GDM1 (cell line): ENCODE data around the gene NDC80.
A peak's percentile ranks its signal among the peaks of the same experiment; 100 is the strongest.

Experiments used
- DNase-seq: peaks from one replicate; lab custom pipeline; 2025; lab: John Stamatoyannopoulos, UW

The NDC80 gene

DNA sequence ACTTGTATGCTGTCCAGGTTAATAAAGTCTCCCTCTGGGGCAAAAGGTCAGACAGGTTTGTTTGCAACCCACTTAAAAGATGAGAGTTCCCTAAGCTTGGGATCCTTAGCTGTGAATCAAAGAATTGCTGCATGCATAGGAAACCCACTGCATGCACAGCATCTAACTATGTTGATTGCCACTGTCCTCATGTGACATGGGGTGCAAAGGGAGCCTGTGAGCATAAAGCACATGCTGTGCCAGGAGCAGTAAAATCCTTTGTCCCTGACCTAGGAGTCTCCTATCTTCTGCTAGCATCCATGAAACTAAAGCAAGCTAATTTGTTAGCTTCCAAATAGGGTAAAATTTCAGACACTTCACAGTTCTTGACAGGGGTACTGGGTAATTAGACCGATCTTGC lies 13.8 kb upstream of the NDC80 start:
- no peak for DNase-seq

DNA sequence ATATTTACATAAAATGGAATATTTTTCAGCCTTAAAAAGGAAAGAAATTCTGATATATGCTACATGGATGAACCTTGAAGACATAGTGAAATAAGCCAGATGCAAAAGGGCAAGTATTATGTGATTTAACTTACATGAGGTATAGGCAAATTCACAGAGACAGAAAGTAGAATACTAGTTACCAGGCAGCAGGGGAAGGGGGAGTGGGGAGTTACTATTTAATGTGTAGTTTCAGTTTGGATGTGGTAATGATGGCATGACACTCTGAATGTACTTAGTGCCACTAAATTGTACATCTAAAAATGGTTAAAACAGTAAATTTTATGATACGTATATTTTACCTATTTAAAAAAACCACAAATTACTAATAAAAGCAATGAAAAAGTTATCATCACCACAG lies 12.1 kb upstream of the NDC80 start:
- DNase-seq, result no peak

DNA sequence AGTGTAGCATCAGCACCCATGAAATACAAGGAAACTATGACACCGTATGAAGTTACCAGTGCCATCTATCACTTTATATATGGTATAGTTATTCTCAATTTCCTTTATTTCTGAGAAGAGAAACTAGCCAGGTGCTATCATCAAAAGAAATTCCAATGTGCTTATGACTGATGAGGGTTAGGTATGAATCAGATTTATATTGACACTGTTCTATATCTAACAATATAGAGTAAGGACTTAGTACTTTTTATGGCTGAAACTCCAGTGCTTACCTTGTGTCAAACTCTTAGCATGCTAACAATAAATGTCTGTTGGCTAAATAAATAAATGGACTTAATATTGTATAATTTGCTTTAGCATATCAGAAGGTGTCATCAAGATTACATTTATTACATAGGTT lies 7.0 kb upstream of the NDC80 start:
- DNase-seq, result no peak

DNA sequence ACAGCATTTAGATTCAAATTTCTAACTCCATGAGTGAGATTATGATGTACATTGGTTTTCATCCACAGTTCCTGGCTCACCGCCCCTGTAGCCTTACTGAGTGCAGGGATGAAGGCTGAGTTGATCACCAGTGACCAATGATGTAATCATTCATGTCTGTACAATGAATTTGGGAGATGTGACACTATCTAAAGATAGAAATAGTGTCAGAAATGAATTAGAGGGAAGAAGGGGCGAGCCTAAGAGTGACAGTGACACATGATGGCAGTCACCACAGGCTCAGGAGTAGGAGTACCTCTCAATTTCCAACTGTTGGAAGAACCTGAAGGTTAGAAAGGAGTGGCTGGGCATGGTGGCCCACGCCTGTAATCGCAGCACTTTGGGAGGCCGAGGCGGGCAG lies 3.2 kb upstream of the NDC80 start:
- DNase-seq, result no peak

DNA sequence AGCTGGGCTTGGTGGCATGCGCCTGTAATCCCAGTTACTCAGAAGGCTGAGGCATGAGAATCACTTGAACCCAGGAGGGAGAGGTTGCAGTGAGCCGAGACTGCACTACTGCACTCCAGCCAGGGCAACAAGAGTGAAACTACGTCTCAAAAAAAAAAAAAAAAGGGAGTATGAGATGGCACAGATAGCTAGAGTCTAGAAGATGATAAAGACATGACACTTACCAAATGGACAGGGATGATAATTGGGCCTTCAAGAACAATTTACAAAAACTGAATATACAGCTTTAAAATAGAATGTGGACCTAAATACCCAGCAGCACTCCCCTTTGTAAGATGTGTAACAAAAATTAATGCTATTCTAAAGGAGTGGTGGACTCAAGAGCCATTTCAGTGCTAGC lies 2.8 kb upstream of the NDC80 start:
- DNase-seq, result no peak

DNA sequence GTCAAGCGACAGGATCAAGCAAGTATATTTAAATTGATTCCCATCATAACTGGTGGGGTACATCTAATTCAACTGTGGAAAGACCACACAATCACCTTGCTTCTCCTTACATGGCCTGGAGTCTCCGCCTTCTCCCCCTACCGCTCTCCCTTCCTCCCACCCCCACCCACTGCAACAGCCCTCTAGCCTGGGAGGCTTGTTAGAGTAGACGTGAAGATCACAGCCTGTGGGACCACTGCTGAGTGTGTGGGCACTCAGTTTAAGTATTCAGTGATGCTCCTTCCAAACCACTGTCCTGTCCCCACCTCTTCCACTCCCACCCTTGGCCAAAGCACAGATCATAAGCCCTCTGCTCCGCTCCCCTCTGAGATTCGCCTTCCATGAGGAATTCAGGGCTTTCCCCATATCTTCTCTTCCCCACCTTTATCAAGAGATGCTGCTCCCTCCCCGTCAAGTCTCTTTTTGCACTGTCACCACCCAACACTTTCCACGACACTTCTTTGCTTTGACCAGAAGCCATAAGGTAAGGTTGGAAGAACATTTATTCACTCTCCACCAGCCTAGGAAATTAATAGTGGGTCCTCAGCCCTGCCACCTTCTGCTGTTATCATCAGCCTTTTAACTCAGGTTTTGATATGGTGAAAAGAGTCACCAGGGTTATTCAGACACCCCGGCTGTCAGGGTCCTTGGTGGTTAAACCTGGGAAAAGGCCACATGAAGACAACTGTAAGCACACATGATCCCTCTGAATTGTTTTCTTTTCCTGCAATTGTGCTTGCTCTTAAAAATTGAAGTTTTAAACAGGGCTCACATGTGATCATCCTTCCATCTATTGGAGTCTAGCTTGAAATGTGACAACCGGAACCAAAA lies 1.8 kb upstream of the NDC80 start:
- no peak for DNase-seq

DNA sequence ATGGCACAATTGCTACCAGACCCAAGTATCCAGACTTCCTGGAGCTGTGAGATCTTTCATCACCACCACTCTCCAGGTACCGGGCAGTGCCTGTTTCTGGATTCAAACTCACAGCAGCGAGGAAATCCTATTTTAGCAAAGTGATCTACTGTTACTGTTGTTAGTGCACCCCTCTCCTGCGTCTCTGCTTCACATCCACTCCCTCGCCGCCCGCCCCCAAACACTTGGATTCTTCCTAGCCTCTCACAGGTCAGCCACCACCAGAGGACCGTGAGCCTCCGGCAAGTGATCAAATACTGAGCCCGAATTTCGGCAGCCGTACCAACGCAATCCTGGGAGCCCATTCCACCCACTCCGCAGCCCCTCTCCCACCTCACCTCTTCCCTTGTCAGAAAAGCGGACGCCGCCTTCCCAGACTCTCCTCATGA lies 571 bp upstream of the NDC80 start:
- peak; percentile 55 for DNase-seq

DNA sequence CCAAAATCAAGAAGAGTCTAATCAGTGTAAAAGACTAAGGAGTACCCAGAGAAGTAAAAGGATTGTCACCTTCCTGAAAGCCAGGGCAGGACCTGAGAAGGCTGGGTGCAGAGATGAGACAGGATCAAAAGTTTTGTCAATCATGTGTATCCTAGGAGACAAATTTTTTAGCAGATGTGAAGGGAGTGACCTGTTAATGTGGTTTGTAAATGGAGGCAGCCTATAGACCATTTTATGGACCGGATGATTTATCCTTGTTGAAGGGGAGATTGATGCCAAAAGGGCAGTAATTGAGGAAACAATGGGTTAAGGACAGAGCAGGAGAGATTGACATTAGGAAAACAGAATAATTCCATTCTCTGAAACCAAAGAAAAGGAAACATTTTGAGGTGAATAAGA lies 813 bp downstream of the NDC80 start:
- no peak for DNase-seq

DNA sequence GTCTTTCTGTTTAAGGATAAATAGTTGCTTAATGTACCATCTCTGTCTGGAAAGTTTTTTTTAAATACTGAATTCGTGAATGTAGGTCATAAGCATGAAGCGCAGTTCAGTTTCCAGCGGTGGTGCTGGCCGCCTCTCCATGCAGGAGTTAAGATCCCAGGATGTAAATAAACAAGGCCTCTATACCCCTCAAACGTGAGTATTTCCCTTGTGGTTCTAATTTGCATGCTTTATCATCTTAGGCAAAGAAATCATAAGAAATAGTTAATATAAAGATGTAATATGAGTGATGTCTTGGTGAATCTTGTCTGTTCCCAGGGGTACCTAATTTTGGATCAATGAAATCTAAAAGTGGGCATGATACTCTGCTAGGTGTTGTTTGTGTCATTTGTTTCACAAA lies 1.5 kb downstream of the NDC80 start:
- DNase-seq, result no peak

DNA sequence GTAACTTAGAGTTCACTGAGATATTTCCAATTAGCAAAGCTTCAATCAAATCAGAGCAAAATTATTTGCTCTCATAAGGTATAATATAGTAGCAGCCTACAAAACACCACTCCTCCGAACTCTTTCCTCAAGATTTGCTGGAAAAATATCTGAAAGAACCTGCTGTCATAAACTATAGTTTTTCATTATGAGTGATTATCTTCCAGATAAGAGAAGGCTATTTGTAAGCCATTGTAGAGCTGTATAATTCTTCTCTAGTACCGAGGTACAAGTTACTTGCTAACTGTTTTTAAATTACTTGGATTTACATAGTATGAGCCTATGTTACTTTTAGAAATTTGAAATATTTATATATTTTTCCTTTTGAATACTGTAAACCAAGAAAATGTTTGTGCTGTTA lies 2.1 kb downstream of the NDC80 start:
- no peak for DNase-seq

DNA sequence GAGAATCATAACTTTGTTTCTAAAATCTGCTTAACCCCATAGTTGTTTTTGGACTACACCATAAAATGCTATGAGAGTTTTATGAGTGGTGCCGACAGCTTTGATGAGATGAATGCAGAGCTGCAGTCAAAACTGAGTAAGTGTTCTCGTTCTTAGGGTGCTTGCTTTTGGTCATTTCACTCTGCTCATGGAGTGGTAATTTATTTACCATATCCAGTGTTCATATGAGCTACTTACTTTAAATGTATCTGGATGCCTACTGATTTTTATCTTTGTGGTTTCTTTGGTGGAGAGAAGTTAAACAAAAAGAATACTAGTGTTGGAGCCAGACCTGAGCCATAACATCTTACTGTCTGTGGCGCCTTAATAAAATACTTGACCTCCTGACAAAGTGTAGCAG lies 16.4 kb downstream of the NDC80 start:
- no peak for DNase-seq

DNA sequence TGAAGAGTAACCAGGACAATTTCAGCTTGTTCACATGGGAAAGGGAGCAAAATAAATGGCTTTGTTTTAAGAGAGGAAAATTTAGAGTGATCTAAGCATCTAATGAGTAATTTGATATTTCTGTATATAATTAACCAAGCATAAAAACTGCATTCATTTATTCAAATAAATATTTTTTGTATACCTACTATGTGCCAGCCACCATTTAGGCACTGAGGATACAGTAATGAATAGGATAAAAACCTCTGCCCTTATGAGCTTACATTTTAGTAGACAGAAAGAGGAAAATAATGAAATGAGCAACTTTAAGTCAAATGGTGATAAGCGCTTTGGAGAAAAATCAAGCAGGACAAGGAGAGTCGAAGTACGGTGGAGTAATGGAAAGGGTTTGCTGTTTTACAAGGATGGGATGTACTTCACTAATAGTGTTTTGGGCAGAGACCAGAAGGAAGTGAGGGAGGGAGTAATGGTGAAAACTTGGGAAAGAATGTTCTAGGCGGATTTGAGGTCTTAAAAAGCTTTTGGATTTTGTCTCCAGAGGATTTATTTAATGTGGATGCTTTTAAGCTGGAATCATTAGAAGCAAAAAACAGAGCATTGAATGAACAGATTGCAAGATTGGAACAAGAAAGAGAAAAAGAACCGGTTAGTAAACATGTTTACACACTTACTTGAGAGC lies 17.4 kb downstream of the NDC80 start:
- no peak for DNase-seq

DNA sequence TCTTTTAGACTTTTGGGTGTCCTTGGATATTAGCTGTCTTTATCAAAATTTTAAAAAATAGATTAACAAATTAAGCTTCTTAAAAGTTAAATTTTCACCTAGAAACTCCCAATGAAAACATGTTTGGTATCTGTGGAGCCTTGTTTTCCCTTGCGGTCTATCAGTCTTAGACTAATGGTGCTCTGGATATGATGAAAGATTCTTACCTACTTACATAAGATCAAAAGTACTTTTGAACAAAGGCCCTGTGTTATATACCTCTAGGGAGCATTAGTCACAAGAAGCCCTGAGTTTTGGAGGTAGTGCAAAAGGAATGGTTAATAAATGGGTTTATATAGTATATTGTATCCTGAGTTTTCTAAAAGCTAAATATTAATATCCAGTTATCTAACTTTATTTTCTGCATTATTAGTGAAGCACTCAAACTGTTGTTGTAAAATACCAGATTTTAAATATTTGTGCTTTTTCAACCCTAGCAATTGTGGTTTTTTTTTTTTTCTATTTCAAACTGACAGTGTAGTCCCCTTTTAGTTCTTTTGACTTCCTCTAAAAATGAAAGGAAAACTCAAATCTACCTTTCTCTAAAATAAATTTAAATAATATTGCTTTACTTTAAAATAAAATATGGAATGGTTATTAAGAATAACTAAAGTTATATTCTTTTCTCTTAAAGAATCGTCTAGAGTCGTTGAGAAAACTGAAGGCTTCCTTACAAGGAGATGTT lies 18.1 kb downstream of the NDC80 start:
- no peak for DNase-seq

DNA sequence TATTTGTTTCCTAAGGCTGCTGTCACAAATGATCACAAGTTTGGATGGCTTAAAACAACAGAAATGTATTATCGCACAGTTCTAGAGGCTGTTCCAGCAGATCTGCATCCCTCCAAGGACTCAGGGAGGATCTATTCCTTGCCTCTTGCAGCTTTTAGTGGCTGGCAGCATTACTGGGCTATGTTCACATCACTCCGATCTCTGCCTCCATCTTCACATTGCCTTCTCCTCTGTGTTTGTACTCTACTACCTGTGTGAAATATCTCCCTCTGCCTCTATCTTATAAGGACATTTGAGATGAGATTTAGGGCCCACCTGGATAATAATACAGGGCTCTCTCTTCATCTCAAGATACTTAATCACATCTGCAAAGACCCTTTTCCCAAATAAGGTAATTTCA lies 18.9 kb downstream of the NDC80 start:
- no peak for DNase-seq

DNA sequence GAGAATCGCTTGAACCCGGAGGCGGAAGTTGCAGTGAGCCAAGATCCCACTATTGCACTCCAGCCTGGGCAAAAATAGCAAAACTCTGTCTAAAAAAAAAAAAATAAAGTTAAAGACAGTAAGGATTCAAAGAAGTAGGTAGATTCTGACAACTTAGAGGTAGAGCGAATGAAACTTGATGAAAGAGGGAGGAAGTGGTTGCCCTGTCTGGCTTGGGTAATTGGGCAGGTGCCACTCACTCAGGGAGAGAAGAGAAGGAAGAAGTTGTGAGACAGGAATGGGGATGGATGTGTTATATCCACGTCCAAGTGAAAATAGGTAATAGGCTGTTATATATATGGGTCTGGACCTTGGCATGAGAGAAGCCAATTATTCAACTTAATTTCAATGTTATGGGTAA lies 26.3 kb downstream of the NDC80 start:
- DNase-seq, result no peak

DNA sequence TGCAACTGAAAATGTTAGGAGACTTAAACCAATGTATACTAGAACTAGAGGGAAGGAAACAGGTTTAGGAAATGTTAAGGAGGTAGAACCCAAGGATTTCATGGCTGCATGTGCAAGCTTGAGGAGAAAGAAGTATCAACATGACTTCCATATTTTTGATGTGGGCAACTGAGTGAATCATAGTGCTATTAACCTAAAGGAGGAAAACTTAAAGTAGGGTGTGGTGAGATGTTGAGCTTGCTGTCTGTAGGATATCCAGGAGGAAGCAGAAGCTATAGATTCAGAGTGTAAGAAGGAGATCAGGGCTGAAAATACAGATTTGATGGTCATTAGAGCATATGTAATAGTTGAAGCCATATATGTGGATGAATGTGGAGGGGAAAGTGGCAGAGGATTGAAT lies 31.5 kb downstream of the NDC80 start:
- DNase-seq, result no peak

DNA sequence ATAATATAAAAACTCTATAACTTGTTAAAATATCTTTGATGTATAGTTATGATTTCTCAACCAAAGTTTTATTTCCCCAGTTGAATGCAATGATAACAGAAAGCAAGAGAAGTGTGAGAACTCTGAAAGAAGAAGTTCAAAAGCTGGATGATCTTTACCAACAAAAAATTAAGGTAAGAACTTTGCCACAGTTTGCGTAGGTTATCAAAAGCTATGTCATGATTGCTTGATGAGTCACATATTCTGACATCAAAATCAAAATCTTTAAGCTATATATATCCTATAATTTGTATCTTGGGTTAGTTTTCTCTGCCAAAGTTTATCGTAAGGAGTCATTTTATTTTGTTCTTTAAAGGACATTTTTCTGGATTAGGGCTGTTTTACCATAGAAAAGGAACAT lies 35.0 kb downstream of the NDC80 start:
- DNase-seq, result no peak

DNA sequence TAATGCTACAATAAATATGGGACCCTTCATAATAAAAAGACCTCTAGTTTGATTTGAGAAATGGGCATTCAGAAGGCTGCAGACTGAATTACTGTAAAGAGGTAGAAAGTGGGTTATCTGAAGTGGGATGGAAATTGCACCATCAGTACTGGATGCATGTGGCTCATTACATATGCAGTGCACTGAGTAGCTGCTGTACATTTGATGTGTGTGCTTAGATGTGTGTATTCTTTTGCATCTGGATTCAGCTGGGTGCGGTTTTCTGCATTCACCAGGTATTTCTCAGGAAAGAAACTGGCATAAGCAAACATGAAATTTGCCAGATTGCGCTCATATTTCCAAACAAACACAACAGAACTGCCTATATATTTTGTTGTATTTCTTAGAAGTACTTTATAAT lies 38.2 kb downstream of the NDC80 start:
- no peak for DNase-seq

DNA sequence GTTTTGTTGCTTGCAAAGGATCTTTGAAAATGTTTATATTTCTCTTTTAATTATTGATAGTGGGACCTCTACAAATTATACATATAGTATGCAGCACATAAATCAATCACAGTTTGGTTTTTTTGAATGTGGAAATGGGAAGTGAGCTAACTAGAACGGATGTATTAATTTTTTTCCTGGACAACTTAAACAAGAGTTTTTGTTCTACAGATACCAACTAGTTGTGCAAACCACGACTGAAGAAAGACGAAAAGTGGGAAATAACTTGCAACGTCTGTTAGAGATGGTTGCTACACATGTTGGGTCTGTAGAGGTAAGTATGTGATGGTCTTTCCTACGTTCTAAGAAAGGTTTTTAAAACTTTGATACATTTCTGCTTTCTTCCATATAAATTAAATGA lies 39.2 kb downstream of the NDC80 start:
- no peak for DNase-seq

DNA sequence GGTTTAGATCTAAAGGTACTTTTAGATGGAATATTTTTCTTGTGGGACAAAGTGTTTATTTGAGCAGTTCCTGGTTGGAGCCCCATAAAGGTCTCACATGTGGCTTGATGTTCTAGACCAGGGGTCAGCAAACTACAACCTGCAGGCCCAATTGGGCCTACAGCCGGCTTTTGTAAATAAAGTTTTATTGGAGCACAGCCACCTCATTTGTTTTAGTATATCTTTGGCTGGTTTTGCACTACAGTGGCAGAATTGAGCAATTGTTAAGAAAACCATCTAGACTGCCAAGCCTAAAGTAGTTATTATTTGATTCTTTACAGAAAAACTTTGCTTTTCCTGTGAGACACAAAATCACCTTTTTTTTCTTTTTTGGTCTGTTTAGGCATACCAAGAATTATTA lies 41.6 kb downstream of the NDC80 start:
- DNase-seq, result no peak

DNA sequence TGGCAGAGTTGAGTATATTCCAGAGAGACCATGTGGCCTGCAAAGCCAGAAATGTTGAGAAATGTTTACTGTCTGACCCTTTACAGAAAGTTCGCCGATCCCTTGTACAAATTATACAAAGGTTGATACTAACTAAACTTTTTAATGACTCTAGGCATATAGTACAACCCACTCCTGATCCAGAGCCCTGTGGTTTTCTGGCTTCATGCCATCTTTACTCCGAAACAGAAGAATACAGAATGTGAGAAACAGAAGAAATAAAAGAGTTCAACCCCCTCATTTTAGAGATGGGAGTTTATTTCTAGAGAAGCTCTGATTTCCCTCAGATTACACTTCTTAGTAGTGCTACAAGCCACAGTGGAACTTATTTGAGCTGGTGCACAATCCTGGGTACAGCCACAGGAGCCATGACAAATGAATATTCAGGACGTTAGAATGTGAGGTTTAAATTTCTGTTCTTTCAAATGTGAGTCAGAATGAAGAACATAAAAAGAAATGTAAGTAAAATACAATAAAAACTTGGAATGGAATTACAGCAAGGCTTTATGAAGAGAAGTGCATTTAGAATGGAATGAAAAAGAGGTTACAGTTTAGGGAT lies 46.1 kb downstream of the NDC80 start:
- DNase-seq, result no peak

DNA sequence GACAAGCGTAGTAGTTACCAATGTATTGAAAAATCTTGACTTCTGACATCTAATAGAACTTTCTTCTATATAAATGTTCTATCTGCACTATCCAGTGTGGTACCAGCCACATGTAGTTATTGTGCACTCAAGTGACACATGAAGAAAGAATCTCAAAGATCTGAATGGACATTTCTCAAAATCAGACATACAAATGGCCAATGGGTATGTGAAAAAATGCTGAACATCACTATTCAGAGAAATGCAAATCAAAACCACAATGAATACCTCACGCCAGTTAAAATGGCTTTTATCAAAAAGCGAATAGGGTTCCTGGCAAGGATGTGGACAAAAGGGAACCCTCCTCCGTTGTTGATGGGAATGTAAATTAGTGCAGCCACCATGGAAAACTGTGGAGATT lies 46.7 kb downstream of the NDC80 start:
- no peak for DNase-seq

DNA sequence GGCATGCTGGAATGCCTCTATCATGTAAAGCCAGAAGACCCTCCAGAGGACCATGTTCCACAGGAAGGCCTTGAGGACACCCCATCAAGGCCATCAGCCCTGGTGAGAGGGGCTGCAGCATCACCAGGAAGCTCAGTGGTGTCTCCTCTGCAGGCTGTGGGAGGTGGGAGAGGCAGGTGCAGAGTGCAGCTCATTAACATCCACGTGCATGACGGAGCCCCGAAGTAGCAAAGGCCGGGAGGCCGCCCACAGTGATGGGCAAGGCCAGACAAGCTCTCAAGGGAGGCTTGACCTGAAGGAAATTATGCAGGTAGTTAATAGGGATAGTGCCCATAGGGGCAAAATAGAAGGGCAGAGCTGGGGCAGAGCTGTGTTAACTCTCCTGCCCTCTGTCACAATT lies 53.9 kb downstream of the NDC80 start:
- no peak for DNase-seq
